ENCODE data around the gene IAH1.

Gene IAH1

GRCh38 chr2:9525266-9525665 is 50.9 kb downstream of the IAH1 start:
- Mint-ChIP-seq H3K9me3 (no peaks in the 10 kb centered on the region), H3K36me3 (peaks cover 41% of the 10 kb centered on the region), H3K4me1 (no peaks in the 10 kb centered on the region), H3K27ac (no peak overlapping the region), H3K4me3 (no peak overlapping the region), H3K27me3 (no peaks in the 10 kb centered on the region)
- no peak for ATAC-seq (ENCODE audit: low read depth)
- DNase-seq (ENCODE audit: low spot score in 2 of 2) = no peak

GRCh38 chr2:9527995-9528787 is 53.8 kb downstream of the IAH1 start:
- Mint-ChIP-seq H3K36me3 (peaks cover 31% of the 10 kb centered on the region), H3K27ac (no peak overlapping the region)

GRCh38 chr2:9532421-9532820 is 58.1 kb downstream of the IAH1 start:
- Mint-ChIP-seq H3K4me1 (peaks cover 9% of the 10 kb centered on the region), H3K27ac (no peak overlapping the region), H3K36me3 (peaks cover 23% of the 10 kb centered on the region), H3K9me3 (no peaks in the 10 kb centered on the region), H3K27me3 (no peaks in the 10 kb centered on the region), H3K4me3 (no peak overlapping the region)
- DNase-seq (ENCODE audit: low spot score in 2 of 2) (no peak), ATAC-seq (ENCODE audit: low read depth) (no peak)

More at GRCh38 chr2:9527995-9528787, 53.8 kb downstream of the IAH1 start:
- no peak overlapping the region for H3K4me3 Mint-ChIP-seq
- DNase-seq (ENCODE audit: low spot score in 2 of 2) (no peak), ATAC-seq (ENCODE audit: low read depth) (no peak)
- no peaks in the 10 kb centered on the region for H3K4me1 Mint-ChIP-seq
- H3K9me3 Mint-ChIP-seq = no peaks in the 10 kb centered on the region
- H3K27me3 Mint-ChIP-seq = no peaks in the 10 kb centered on the region

GRCh38 chr2:9533663-9534062 is 59.3 kb downstream of the IAH1 start:
- Mint-ChIP-seq H3K27ac (no peak overlapping the region), H3K36me3 (peaks cover 21% of the 10 kb centered on the region), H3K9me3 (no peaks in the 10 kb centered on the region), H3K4me1 (peaks cover 12% of the 10 kb centered on the region), H3K27me3 (no peaks in the 10 kb centered on the region), H3K4me3 (no peak overlapping the region)
- DNase-seq (ENCODE audit: low spot score in 2 of 2) (no peak), ATAC-seq (ENCODE audit: low read depth) (no peak)

- Mint-ChIP-seq H3K36me3 (peaks cover 17% of the 10 kb centered on the region), H3K4me3 (no peak overlapping the region), H3K27ac (peak overlapping the region; percentile 53)
Measured at GRCh38 chr2:9535177-9535576, 60.8 kb downstream of the IAH1 start.

GRCh38 chr2:9536504-9536903 is 62.2 kb downstream of the IAH1 start:
- Mint-ChIP-seq H3K36me3 (peaks cover 19% of the 10 kb centered on the region), H3K4me1 (peaks cover 20% of the 10 kb centered on the region), H3K9me3 (no peaks in the 10 kb centered on the region), H3K27ac (peak overlapping the region; percentile 62), H3K27me3 (no peaks in the 10 kb centered on the region), H3K4me3 (no peak overlapping the region)
- ATAC-seq (ENCODE audit: low read depth) = no peak
- no peak for DNase-seq (ENCODE audit: low spot score in 2 of 2)

More at GRCh38 chr2:9535177-9535576, 60.8 kb downstream of the IAH1 start:
- no peak for DNase-seq (ENCODE audit: low spot score in 2 of 2)
- Mint-ChIP-seq H3K9me3 (no peaks in the 10 kb centered on the region), H3K4me1 (peaks cover 20% of the 10 kb centered on the region), H3K27me3 (no peaks in the 10 kb centered on the region)
- peak; percentile 33 for ATAC-seq (ENCODE audit: low read depth)

- Mint-ChIP-seq H3K4me3 (no peak overlapping the region), H3K27ac (peak overlapping the region; percentile 70), H3K27me3 (no peaks in the 10 kb centered on the region), H3K4me1 (peaks cover 21% of the 10 kb centered on the region), H3K36me3 (peaks cover 21% of the 10 kb centered on the region), H3K9me3 (no peaks in the 10 kb centered on the region)
- DNase-seq (ENCODE audit: low spot score in 2 of 2) (no peak), ATAC-seq (ENCODE audit: low read depth) (peak; percentile 23)
Measured at GRCh38 chr2:9538000-9538507, 63.7 kb downstream of the IAH1 start.

All from memory B cell (primary cell).